ENCODE data around the gene ESF1. TPM values are rescaled to one million over a fixed set of nuclear protein-coding genes. Genes with fewer than 3 reads are reported as not detected.

The ESF1 gene
- total and polyA plus RNA-seq, 4 donors = 7.9 to 14.6 (median 10.4) TPM

GRCh38 chr20:13670160-13670559 is 114.6 kb downstream of the ESF1 start:
- H3K27ac ChIP-seq (ENCODE audit: low read depth in 1 of 2, low read length in 1 of 2) = no peak overlapping the region
- ATAC-seq (ENCODE audit: insufficient read depth, low FRiP score) = no peak
- TF ChIP-seq CTCF (IDR thresholded peaks at IDR 0.05; ENCODE audit: control extremely low read depth, extremely low read depth) = no peak

GRCh38 chr20:13665709-13666395 is 118.9 kb downstream of the ESF1 start:
- ATAC-seq (ENCODE audit: insufficient read depth, low FRiP score) (no peak), DNase-seq (no peak)
- Histone ChIP-seq H3K27ac (ENCODE audit: low read depth in 1 of 2, low read length in 1 of 2) (no peak overlapping the region), H3K4me3 (no peak overlapping the region), H3K9ac (ENCODE audit: insufficient read depth in 1 of 2, low read length in 2 of 2) (no peak overlapping the region), H3K4me1 (ENCODE audit: control insufficient read depth in 5 of 5, insufficient read depth in 5 of 5, low read length in 5 of 5) (peaks cover 0 to 14% (median 0%) of the 10 kb centered on the region in 5 donors), H3K9me3 (ENCODE audit: control insufficient read depth in 4 of 4, insufficient read depth in 3 of 4, low read length in 3 of 4) (peaks cover 0 to 3% (median 0%) of the 10 kb centered on the region in 4 donors), H3K36me3 (ENCODE audit: control insufficient read depth in 4 of 4, insufficient read depth in 4 of 4, low read length in 4 of 4) (no peaks in the 10 kb centered on the region), H3K27me3 (ENCODE audit: control insufficient read depth in 3 of 3, insufficient read depth in 3 of 3, low read length in 2 of 3) (no peaks in the 10 kb centered on the region)
- 75 to 82% methylated on average over 7 of the region's 7 CpGs for WGBS, 2 donors
- no peak for TF ChIP-seq CTCF (IDR thresholded peaks at IDR 0.05; ENCODE audit: control extremely low read depth, extremely low read depth)

More at GRCh38 chr20:13670160-13670559, 114.6 kb downstream of the ESF1 start:
- Histone ChIP-seq H3K4me1 (ENCODE audit: control insufficient read depth in 5 of 5, insufficient read depth in 5 of 5, low read length in 5 of 5) (peaks cover 0 to 12% (median 0%) of the 10 kb centered on the region in 5 donors), H3K9ac (ENCODE audit: insufficient read depth in 1 of 2, low read length in 2 of 2) (no peak overlapping the region), H3K36me3 (ENCODE audit: control insufficient read depth in 4 of 4, insufficient read depth in 4 of 4, low read length in 4 of 4) (no peaks in the 10 kb centered on the region), H3K27me3 (ENCODE audit: control insufficient read depth in 3 of 3, insufficient read depth in 3 of 3, low read length in 2 of 3) (no peaks in the 10 kb centered on the region), H3K9me3 (ENCODE audit: control insufficient read depth in 4 of 4, insufficient read depth in 3 of 4, low read length in 3 of 4) (peaks cover 0 to 3% (median 0%) of the 10 kb centered on the region in 4 donors), H3K4me3 (no peak overlapping the region)
- DNase-seq = no peak

Other genes with a start within 250 kb of the ESF1 start
- gene TASP1, start 146.0 kb downstream of the ESF1 start, total RNA-seq = 10 to 100 TPM; 14.9 to 26.5 TPM
- 1 to 10 TPM; 5.0 to 8.1 TPM for gene TASP1, start 146.0 kb downstream of the ESF1 start, polyA plus RNA-seq
- gene NDUFAF5, start 109 bp upstream of the ESF1 start, total RNA-seq = 10 to 100 TPM; 16.6 to 23.7 TPM
- 10 to 100 TPM; 11.3 to 29.8 TPM for gene NDUFAF5, start 109 bp upstream of the ESF1 start, polyA plus RNA-seq
- not detected for gene SEL1L2, start 205.7 kb upstream of the ESF1 start, total RNA-seq
- not detected for gene SEL1L2, start 205.7 kb upstream of the ESF1 start, polyA plus RNA-seq
- gene MACROD2, start 210.6 kb upstream of the ESF1 start, total RNA-seq = 10 to 100 TPM; 21.1 to 67.1 TPM
- gene MACROD2, start 210.6 kb upstream of the ESF1 start, polyA plus RNA-seq = 10 to 100 TPM; 13.0 to 20.4 TPM